Measurements from ENCODE around the gene HNRNPK.

GRCh38 chr9:83964973-83965349 lies 15.1 kb downstream of the HNRNPK start:
- TF ChIP-seq, protein P1, sequence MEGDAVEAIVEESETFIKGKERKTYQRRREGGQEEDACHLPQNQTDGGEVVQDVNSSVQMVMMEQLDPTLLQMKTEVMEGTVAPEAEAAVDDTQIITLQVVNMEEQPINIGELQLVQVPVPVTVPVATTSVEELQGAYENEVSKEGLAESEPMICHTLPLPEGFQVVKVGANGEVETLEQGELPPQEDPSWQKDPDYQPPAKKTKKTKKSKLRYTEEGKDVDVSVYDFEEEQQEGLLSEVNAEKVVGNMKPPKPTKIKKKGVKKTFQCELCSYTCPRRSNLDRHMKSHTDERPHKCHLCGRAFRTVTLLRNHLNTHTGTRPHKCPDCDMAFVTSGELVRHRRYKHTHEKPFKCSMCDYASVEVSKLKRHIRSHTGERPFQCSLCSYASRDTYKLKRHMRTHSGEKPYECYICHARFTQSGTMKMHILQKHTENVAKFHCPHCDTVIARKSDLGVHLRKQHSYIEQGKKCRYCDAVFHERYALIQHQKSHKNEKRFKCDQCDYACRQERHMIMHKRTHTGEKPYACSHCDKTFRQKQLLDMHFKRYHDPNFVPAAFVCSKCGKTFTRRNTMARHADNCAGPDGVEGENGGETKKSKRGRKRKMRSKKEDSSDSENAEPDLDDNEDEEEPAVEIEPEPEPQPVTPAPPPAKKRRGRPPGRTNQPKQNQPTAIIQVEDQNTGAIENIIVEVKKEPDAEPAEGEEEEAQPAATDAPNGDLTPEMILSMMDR (IDR thresholded peaks at IDR 0.05; ENCODE audit: insufficient read depth, low read length, poor library complexity, severe bottlenecking), result no peak
- no peak for TF ChIP-seq EZH2phosphoT487 (conservative IDR thresholded peaks at IDR 0.05; ENCODE audit: low read length)

All from SU-DHL-6 (cell line).